Mammary epithelial cell (primary cell): ENCODE measurements around the gene SLC35A3.
"Not testable (repeated sequence)": the region's sequence is repeated elsewhere in the genome, so short reads cannot be mapped to it uniquely, and the experiment has no call there.

Source experiments
- CTCF ChIP-seq, 2 donors: IDR thresholded peaks in 1 of 2; conservative IDR thresholded peaks in 1 of 2; 2 replicates each; pipeline ENCODE4 v1.5.1; 2011 to 2012; ENCODE audit warnings: inconsistent platforms in 2 of 2, low read length in 2 of 2, mild to moderate bottlenecking in 2 of 2, control low read depth in 1 of 2, low read depth in 1 of 2; ENCODE audit not compliant: insufficient read depth in 1 of 2; ENCODE audit errors: extremely low read depth in 1 of 2
- EZH2 ChIP-seq: IDR thresholded peaks from 2 replicates; pipeline ENCODE4 v1.6.1; 2012; ENCODE audit warnings: low read length, inconsistent platforms, borderline replicate concordance

GRCh38 chr1:100047235-100047708 is 77.5 kb downstream of the SLC35A3 start:
- TF ChIP-seq CTCF (conservative IDR thresholded peaks at IDR 0.05 in 1 of 2, IDR thresholded peaks at IDR 0.05 in 1 of 2; ENCODE audit: extremely low read depth in 1 of 2, insufficient read depth in 1 of 2, low read depth in 1 of 2, low read length in 2 of 2); EZH2: not testable (repeated sequence)
